ENCODE measurements around the gene MTRR. TPM values are rescaled to one million over a fixed set of nuclear protein-coding genes. Genes with fewer than 3 reads are reported as not detected.

MTRR gene
- total and polyA plus RNA-seq, 2 of the 4 experiments (the other 2 are of a cell fraction): 33.2 to 33.5 TPM

GRCh38 chr5:7882926-7883325 lies 14.0 kb downstream of the MTRR start:
- H3K9ac ChIP-seq (ENCODE audit: low read depth, low read length): no peak overlapping the region
- peaks cover 6% of the 10 kb centered on the region; the same call in 1 of the 2 replicates for H3K9me1 ChIP-seq (ENCODE audit: insufficient read depth, low read length)
- H2BK120ac ChIP-seq (ENCODE audit: low read depth, low read length): no peak overlapping the region
- H3K4me1 ChIP-seq (ENCODE audit: control insufficient read depth, insufficient read depth, low read length): peaks cover 4% of the 10 kb centered on the region; the same call in 1 of the 2 replicates
- in situ Hi-C loops (cut with MboI; ENCODE audit: low sequenced_read_pairs) (loop anchor here (25.0 kb wide), 2 partner anchors 1179 to 1654 kb away; partner anchors contain the start of gene SEMA5A), dilution Hi-C loops (cut with HindIII; ENCODE audit: low sequenced_read_pairs, unreplicated experiment) (no loop called here), intact Hi-C loops (cut with micrococcal nuclease) (no loop called here)
- H3K9me3 ChIP-seq (ENCODE audit: control insufficient read depth, insufficient read depth, low read length): no peaks in the 10 kb centered on the region
- ChIA-PET POLR2A (ENCODE audit: unreplicated experiment) (no interaction called here), CTCF (no interaction called here)
- peaks cover 7 to 38% of the 10 kb centered on the region in 2 experiments for H3K79me1 ChIP-seq (ENCODE audit: low read depth in 1 of 2, low read length in 2 of 2)
- no peak overlapping the region for H2BK20ac ChIP-seq (ENCODE audit: low read depth, low read length)
- H4K5ac ChIP-seq (ENCODE audit: low read depth, low read length): no peak overlapping the region
- WGBS, 2 experiments (ENCODE audit: extremely low coverage in 2 of 2, insufficient read length in 1 of 2): no CpG with 5 or more reads among the region's 4 CpGs
- no peak for DNase-seq
- no TSS peak for BruUV-seq (replicated peaks)
- no peaks in the 10 kb centered on the region for H3K27me3 ChIP-seq (ENCODE audit: control insufficient read depth, insufficient read depth, low read length)
- H3K4me3 ChIP-seq (ENCODE audit: insufficient read depth, low read depth, low read length): no peak overlapping the region
- no peak overlapping the region for H4K8ac ChIP-seq (ENCODE audit: low read depth in 2 of 2, low read length in 2 of 2)
- no peak overlapping the region for H2BK15ac ChIP-seq (ENCODE audit: low read depth, low read length)
- no peak overlapping the region for H2AFZ ChIP-seq (replicated peaks; ENCODE audit: low read length, poor library complexity)
- H3K4me2 ChIP-seq (ENCODE audit: low read depth, low read length): no peak overlapping the region
- H3K27ac ChIP-seq (ENCODE audit: insufficient read depth, low read length): no peak overlapping the region
- no peak overlapping the region for H2AK5ac ChIP-seq (ENCODE audit: low read depth, low read length)
- no peak for ATAC-seq (ENCODE audit: low read depth)
- no peak overlapping the region for H3K4ac ChIP-seq (ENCODE audit: low read depth, low read length)
- H2BK5ac ChIP-seq (ENCODE audit: low read depth, low read length, poor library complexity, severe bottlenecking): no peak overlapping the region
- H2AK9ac ChIP-seq (replicated peaks; ENCODE audit: low read depth, low read length, poor library complexity): no peak overlapping the region
- H3K56ac ChIP-seq (ENCODE audit: extremely low read depth, insufficient read depth, low read length): no peak overlapping the region
- peaks cover 29% of the 10 kb centered on the region for H3K36me3 ChIP-seq (ENCODE audit: control insufficient read depth, insufficient read depth, low read length)
- no peak overlapping the region for H3K18ac ChIP-seq (ENCODE audit: low read depth, low read length)
- TF ChIP-seq POLR2A (IDR thresholded peaks at IDR 0.05; ENCODE audit: low read depth, low read length) (no peak), SMC3 (IDR thresholded peaks at IDR 0.05; ENCODE audit: low read depth, low read length) (no peak), USF2 (IDR thresholded peaks at IDR 0.05; ENCODE audit: low read depth, low read length) (no peak), CTCF (conservative IDR thresholded peaks at IDR 0.05; ENCODE audit: low read depth, low read length) (no peak), ELK1 (IDR thresholded peaks at IDR 0.05; ENCODE audit: borderline replicate concordance, low read depth, low read length) (no peak)
- no peak overlapping the region for H3K23ac ChIP-seq (ENCODE audit: low read depth, low read length)
- no peak overlapping the region for H3K14ac ChIP-seq (replicated peaks; ENCODE audit: low read depth, low read length)
- no peak overlapping the region for H4K91ac ChIP-seq (ENCODE audit: insufficient read depth, low read depth, low read length)
- peaks cover 5% of the 10 kb centered on the region; the same call in 1 of the 2 replicates for H4K20me1 ChIP-seq (ENCODE audit: insufficient read depth, low read length)
